Measurements from ENCODE around the gene YTHDC1. TPM values are rescaled to one million over a fixed set of nuclear protein-coding genes. Genes with fewer than 3 reads are reported as not detected.

Gene YTHDC1
- total and polyA plus RNA-seq, 2 of the 4 experiments (the other 2 are of a cell fraction), result 31.9 to 32.7 TPM

GRCh38 chr4:68365068-68365467 lies 15.2 kb upstream of the YTHDC1 start:
- H3K4ac ChIP-seq (ENCODE audit: low read depth, low read length), result no peak overlapping the region
- peaks cover 14% of the 10 kb centered on the region for H3K4me1 ChIP-seq (ENCODE audit: control insufficient read depth, insufficient read depth, low read length)
- H3K18ac ChIP-seq (ENCODE audit: low read depth, low read length), result no peak overlapping the region
- H2BK20ac ChIP-seq (ENCODE audit: low read depth, low read length), result no peak overlapping the region
- H4K5ac ChIP-seq (ENCODE audit: low read depth, low read length), result no peak overlapping the region
- H3K56ac ChIP-seq (ENCODE audit: extremely low read depth, insufficient read depth, low read length), result no peak overlapping the region
- no peak overlapping the region for H3K9ac ChIP-seq (ENCODE audit: low read depth, low read length)
- BruUV-seq (replicated peaks), result no TSS peak
- H3K9me3 ChIP-seq (ENCODE audit: control insufficient read depth, insufficient read depth, low read length), result no peaks in the 10 kb centered on the region
- dilution Hi-C loops (cut with HindIII; ENCODE audit: low sequenced_read_pairs, unreplicated experiment), result no loop called here
- H2AFZ ChIP-seq (replicated peaks; ENCODE audit: low read length, poor library complexity), result no peak overlapping the region
- H2BK120ac ChIP-seq (ENCODE audit: low read depth, low read length), result no peak overlapping the region
- H3K4me2 ChIP-seq (ENCODE audit: low read depth, low read length), result no peak overlapping the region
- ChIA-PET POLR2A (ENCODE audit: unreplicated experiment) (no interaction called here), CTCF (no interaction called here)
- intact Hi-C loops (cut with micrococcal nuclease), result no loop called here
- no peaks in the 10 kb centered on the region for H3K27me3 ChIP-seq (ENCODE audit: control insufficient read depth, insufficient read depth, low read length)
- ATAC-seq (ENCODE audit: low read depth) (no peak), DNase-seq (no peak)
- in situ Hi-C loops (cut with MboI; ENCODE audit: low sequenced_read_pairs), result no loop called here
- H4K8ac ChIP-seq (ENCODE audit: low read depth in 2 of 2, low read length in 2 of 2), result no peak overlapping the region
- no peaks in the 10 kb centered on the region for H3K79me1 ChIP-seq (ENCODE audit: low read depth in 1 of 2, low read length in 2 of 2)
- H3K4me3 ChIP-seq (ENCODE audit: insufficient read depth, low read depth, low read length), result no peak overlapping the region
- no peak overlapping the region for H2AK9ac ChIP-seq (replicated peaks; ENCODE audit: low read depth, low read length, poor library complexity)
- no peak overlapping the region for H3K27ac ChIP-seq (ENCODE audit: insufficient read depth, low read length)
- H3K23ac ChIP-seq (ENCODE audit: low read depth, low read length), result no peak overlapping the region
- H2BK5ac ChIP-seq (ENCODE audit: low read depth, low read length, poor library complexity, severe bottlenecking), result no peak overlapping the region
- no peak overlapping the region for H2AK5ac ChIP-seq (ENCODE audit: low read depth, low read length)
- H4K20me1 ChIP-seq (ENCODE audit: insufficient read depth, low read length), result no peaks in the 10 kb centered on the region
- TF ChIP-seq BHLHE40 (IDR thresholded peaks at IDR 0.05; ENCODE audit: low read depth, low read length) (no peak), NFE2L2 (IDR thresholded peaks at IDR 0.05; ENCODE audit: low read depth, low read length) (no peak), MAFK (IDR thresholded peaks at IDR 0.05; ENCODE audit: low read depth, low read length) (no peak), CHD1 (IDR thresholded peaks at IDR 0.05; ENCODE audit: low read depth, low read length) (no peak), MAZ (IDR thresholded peaks at IDR 0.05; ENCODE audit: borderline replicate concordance, low read depth, low read length) (no peak), RCOR1 (IDR thresholded peaks at IDR 0.05; ENCODE audit: insufficient replicate concordance, low read length) (no peak), RAD21 (IDR thresholded peaks at IDR 0.05; ENCODE audit: low read length) (no peak), POLR2A (IDR thresholded peaks at IDR 0.05; ENCODE audit: low read depth, low read length) (no peak), CTCF (conservative IDR thresholded peaks at IDR 0.05; ENCODE audit: low read depth, low read length) (no peak), MXI1 (IDR thresholded peaks at IDR 0.05; ENCODE audit: borderline replicate concordance, low read depth, low read length) (no peak), ELK1 (IDR thresholded peaks at IDR 0.05; ENCODE audit: borderline replicate concordance, low read depth, low read length) (no peak), SMC3 (IDR thresholded peaks at IDR 0.05; ENCODE audit: low read depth, low read length) (no peak), USF2 (IDR thresholded peaks at IDR 0.05; ENCODE audit: low read depth, low read length) (no peak), RFX5 (IDR thresholded peaks at IDR 0.05; ENCODE audit: low read depth, low read length) (no peak), FOS (IDR thresholded peaks at IDR 0.05; ENCODE audit: low read depth, low read length) (no peak), CEBPB (IDR thresholded peaks at IDR 0.05; ENCODE audit: low read depth, low read length) (no peak)
- WGBS, 2 experiments (ENCODE audit: extremely low coverage in 2 of 2, insufficient read length in 1 of 2), result no CpG with 5 or more reads among the region's 1 CpG
- no peak overlapping the region for H2BK15ac ChIP-seq (ENCODE audit: low read depth, low read length)
- H3K36me3 ChIP-seq (ENCODE audit: control insufficient read depth, insufficient read depth, low read length), result no peaks in the 10 kb centered on the region; the same call in 1 of the 2 replicates
- no peak overlapping the region for H4K91ac ChIP-seq (ENCODE audit: insufficient read depth, low read depth, low read length)
- no peak overlapping the region for H3K14ac ChIP-seq (replicated peaks; ENCODE audit: low read depth, low read length)
- H3K9me1 ChIP-seq (ENCODE audit: insufficient read depth, low read length), result peaks cover 7% of the 10 kb centered on the region

All from IMR-90 (cell line).